ENCODE data around the gene GIN1.

The GIN1 gene

GRCh38 chr5:103138202-103138690 is 18.3 kb upstream of the GIN1 start:
- H3F3A ChIP-seq (ENCODE audit: control insufficient read depth, insufficient read depth): peaks cover 6% of the 10 kb centered on the region; the same call in 1 of the 2 replicates
- H3K4me2 ChIP-seq (ENCODE audit: low read length): no peak overlapping the region
- H3K9me3 ChIP-seq (ENCODE audit: control insufficient read depth, insufficient read depth, low read length): no peaks in the 10 kb centered on the region
- TF ChIP-seq EZH2phosphoT487 (IDR thresholded peaks at IDR 0.05; ENCODE audit: borderline replicate concordance, low read length) (no peak), CTCF (IDR thresholded peaks at IDR 0.05; ENCODE audit: low read depth, low read length, poor library complexity, severe bottlenecking) (no peak)
- no peaks in the 10 kb centered on the region for H3K4me1 ChIP-seq (ENCODE audit: control insufficient read depth, low read length)
- no peak overlapping the region for H3K4me3 ChIP-seq (ENCODE audit: low read length)
- H3K9me2 ChIP-seq (replicated peaks; ENCODE audit: control insufficient read depth, low read length): no peaks in the 10 kb centered on the region
- 0 out of 2 replicates have a peak, but pooled peaks cover 3% of the 10 kb centered on the region for H4K20me1 ChIP-seq (ENCODE audit: control insufficient read depth, insufficient read depth, low read depth, low read length)
- H3K36me3 ChIP-seq (ENCODE audit: control insufficient read depth, low read length): peaks cover 10% of the 10 kb centered on the region
- no peaks in the 10 kb centered on the region for H3K79me2 ChIP-seq (ENCODE audit: control insufficient read depth, low read length)
- H3K27ac ChIP-seq (ENCODE audit: low read depth, low read length): no peak overlapping the region
- no peaks in the 10 kb centered on the region for H3K27me3 ChIP-seq (ENCODE audit: control insufficient read depth, low read length)

DNA sequence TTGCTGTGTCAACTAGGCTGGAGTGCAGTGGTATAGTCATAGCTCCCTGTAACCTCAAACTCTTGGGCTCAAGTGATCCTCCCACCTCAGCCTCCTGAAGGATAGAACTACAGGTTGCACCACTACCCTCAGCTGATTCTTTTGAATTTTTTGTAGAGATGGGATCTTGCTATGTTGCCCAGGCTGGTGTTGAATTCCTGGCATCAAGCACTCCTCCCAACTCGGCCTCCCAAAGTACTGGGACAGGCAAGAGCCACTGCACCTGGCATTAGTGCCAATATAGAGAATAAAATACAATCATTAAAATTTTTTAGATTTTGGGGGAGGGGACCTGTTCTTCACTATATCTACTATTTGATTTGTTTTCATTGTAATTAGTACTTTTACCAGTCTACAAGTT is 15.5 kb upstream of the GIN1 start:
- no peak overlapping the region for H3K27ac ChIP-seq (ENCODE audit: low read depth, low read length)
- H3K9me3 ChIP-seq (ENCODE audit: control insufficient read depth, insufficient read depth, low read length): no peaks in the 10 kb centered on the region
- peaks cover 6% of the 10 kb centered on the region; the same call in 1 of the 2 replicates for H3F3A ChIP-seq (ENCODE audit: control insufficient read depth, insufficient read depth)
- no peaks in the 10 kb centered on the region for H3K4me1 ChIP-seq (ENCODE audit: control insufficient read depth, low read length)
- H3K79me2 ChIP-seq (ENCODE audit: control insufficient read depth, low read length): no peaks in the 10 kb centered on the region
- 0 out of 2 replicates have a peak, but pooled peaks cover 3% of the 10 kb centered on the region for H4K20me1 ChIP-seq (ENCODE audit: control insufficient read depth, insufficient read depth, low read depth, low read length)
- H3K4me2 ChIP-seq (ENCODE audit: low read length): no peak overlapping the region
- H3K4me3 ChIP-seq (ENCODE audit: low read length): no peak overlapping the region
- peaks cover 10% of the 10 kb centered on the region for H3K36me3 ChIP-seq (ENCODE audit: control insufficient read depth, low read length)
- no peaks in the 10 kb centered on the region for H3K27me3 ChIP-seq (ENCODE audit: control insufficient read depth, low read length)
- no peak for TF ChIP-seq EZH2phosphoT487 (IDR thresholded peaks at IDR 0.05; ENCODE audit: borderline replicate concordance, low read length)
- no peak for TF ChIP-seq CTCF (IDR thresholded peaks at IDR 0.05; ENCODE audit: low read depth, low read length, poor library complexity, severe bottlenecking)
- H3K9me2 ChIP-seq (replicated peaks; ENCODE audit: control insufficient read depth, low read length): no peaks in the 10 kb centered on the region

- Histone ChIP-seq H3K9me3 (ENCODE audit: control insufficient read depth, insufficient read depth, low read length) (no peaks in the 10 kb centered on the region), H3K9me2 (replicated peaks; ENCODE audit: control insufficient read depth, low read length) (no peaks in the 10 kb centered on the region), H3K27me3 (ENCODE audit: control insufficient read depth, low read length) (no peaks in the 10 kb centered on the region), H3K4me1 (ENCODE audit: control insufficient read depth, low read length) (no peaks in the 10 kb centered on the region), H4K20me1 (ENCODE audit: control insufficient read depth, insufficient read depth, low read depth, low read length) (no peaks in the 10 kb centered on the region), H3F3A (ENCODE audit: control insufficient read depth, insufficient read depth) (peaks cover 5% of the 10 kb centered on the region; the same call in 1 of the 2 replicates), H3K4me2 (ENCODE audit: low read length) (no peak overlapping the region), H3K36me3 (ENCODE audit: control insufficient read depth, low read length) (peaks cover 5% of the 10 kb centered on the region), H3K27ac (ENCODE audit: low read depth, low read length) (no peak overlapping the region), H3K79me2 (ENCODE audit: control insufficient read depth, low read length) (0 out of 2 replicates have a peak, but pooled peaks cover 3% of the 10 kb centered on the region), H3K4me3 (ENCODE audit: low read length) (no peak overlapping the region)
- TF ChIP-seq CTCF (IDR thresholded peaks at IDR 0.05; ENCODE audit: low read depth, low read length, poor library complexity, severe bottlenecking) (no peak), EZH2phosphoT487 (IDR thresholded peaks at IDR 0.05; ENCODE audit: borderline replicate concordance, low read length) (no peak)
These were observed 13.3 kb upstream of the GIN1 start for GRCh38 chr5:103133231-103133630.

All from DOHH2 (cell line).